ENCODE results near the gene SPRR5.

SPRR5 gene

DNA sequence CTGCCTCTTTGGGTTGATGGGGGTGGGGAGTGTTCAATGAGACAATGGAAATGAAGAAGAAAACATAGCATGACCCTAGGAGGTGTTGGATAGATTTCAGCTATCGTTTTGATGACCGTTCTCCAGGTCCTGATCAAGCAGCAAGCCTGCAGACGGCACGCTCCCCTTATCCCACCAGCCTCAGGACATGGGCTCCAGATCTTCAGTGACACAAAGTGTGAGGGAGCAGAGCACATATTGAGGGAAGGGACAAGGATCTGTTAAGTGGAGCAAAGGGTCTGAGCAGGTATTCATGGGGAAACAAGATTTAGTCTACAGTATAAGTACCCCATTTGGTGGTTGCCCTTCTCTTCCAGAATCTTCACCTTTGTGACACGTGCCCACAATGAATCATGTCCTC lies 4.7 kb downstream of the SPRR5 start:
- no peak for DNase-seq

DNA sequence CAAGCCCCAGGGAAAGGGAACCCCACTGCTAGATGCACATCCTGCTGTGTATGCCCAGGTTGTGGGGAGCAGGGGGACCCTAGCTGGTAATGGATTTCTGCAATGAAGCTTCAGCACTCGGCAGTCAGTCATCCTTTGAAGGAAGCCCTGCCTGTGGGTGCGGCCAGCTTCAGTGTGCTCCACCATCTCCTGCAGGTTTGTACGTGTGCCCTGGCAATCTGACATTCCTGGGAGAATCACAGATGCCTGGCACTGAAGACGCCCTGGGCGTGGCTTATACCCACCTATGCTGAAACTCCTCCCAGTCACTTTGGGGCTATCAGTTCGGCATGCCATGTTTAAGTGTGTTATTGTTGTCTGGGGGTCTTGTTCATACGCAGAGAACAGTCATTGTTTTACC lies 6.8 kb downstream of the SPRR5 start:
- no peak for DNase-seq

GRCh38 chr1:152954436-152954835 lies 7.4 kb downstream of the SPRR5 start:
- DNase-seq: no peak

- no peak for DNase-seq
These were observed 10.6 kb downstream of the SPRR5 start for GRCh38 chr1:152957561-152957960.

DNA sequence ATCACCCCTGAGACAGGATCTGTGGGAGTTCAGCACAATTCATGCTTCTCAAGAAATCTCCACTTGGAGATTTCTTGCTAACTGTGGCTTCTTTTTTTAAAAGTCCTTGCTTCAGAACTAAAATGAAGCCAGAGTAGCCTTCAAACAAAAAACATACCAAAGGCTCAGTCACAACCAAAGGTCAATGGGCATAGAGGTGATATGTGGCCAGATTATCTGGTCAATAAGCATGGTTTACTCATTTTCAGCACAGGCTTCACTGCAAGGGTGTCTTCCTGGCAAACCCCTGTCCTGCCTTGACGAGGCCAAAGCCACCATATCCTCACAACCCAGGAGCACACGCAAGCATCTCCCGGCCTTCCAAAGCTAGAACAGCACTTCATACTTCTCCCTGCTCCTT lies 12.3 kb downstream of the SPRR5 start:
- no peak for DNase-seq

- no peak for DNase-seq
These were observed 12.9 kb downstream of the SPRR5 start for GRCh38 chr1:152959801-152960451.

DNA sequence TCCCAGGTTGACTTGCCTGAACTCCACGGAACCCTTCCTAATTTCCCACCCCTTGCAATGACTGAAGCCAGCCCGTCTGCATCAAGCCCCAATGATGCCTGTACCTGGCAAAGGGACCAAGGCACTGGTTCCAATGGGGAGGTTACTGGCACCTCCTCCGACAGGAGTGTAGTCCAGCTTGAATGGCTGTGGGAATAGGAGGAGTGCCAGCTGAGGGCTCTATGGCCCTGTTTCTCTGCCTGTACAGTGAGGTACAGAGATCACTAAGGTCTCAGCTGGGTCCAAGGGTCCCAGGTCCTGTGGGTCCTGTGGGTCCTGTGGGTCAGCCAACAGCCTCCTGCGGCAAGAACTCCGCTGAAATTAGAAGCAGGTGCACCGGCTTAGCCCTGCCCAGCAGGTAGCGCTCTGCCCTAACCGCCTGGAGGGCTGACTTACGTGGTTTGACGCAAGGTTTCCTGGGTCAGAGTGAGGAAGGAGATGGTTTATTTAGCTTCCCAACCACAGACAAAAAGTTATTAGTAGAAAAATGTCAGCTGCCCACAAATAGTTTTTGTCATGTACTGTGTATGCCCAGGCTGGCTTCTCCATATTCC lies 13.5 kb downstream of the SPRR5 start:
- DNase-seq: no peak

GRCh38 chr1:152961226-152961891 lies 14.4 kb downstream of the SPRR5 start:
- no peak for DNase-seq

DNA sequence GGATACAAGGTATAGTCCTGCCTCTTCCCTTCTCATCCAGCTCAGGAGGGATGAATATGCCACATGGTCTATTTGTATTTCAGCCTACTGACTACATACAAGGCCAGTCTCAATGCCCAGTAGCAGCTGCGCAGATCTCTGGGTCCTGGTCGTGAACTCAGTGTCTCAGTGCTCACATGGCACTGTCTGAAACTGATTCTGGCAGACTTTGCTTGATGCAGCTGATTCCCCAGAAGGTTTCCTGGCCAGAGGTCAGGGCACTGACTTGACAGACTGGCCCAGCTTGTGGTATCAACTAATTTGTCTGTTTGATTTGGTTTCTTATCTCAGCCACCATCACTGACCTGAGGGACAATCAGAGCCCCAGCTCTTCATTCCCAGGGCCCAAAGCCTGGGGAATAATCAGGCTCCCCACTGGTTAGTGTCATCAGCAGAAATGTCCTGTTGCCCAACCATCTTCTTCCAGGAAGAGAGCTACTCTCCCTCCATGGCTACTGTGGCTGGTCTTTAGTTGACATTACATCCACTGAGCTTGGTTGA lies 15.9 kb downstream of the SPRR5 start:
- no peak for DNase-seq

DNA sequence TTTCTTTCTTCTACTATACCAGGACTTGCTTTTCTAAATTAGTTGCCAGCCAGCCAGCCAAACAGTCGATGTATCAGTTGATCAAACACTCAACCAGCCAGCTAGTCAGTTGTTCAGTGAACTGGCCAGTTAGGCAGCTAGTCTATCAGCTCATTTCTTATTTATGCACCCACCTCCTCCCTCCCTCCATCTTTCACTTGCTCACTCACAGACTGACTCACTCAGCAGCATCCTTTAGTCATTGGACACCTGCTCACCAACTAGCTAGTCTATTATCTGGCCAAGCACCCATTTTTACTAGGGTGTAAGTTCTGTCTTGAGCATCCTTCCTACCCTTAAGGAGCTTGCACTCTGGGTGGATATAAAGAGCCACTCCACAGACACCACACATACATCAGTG lies 17.5 kb downstream of the SPRR5 start:
- DNase-seq: no peak

GRCh38 chr1:152965853-152966252 lies 18.8 kb downstream of the SPRR5 start:
- DNase-seq: no peak

GRCh38 chr1:152967201-152967600 lies 20.2 kb downstream of the SPRR5 start:
- DNase-seq: no peak

DNA sequence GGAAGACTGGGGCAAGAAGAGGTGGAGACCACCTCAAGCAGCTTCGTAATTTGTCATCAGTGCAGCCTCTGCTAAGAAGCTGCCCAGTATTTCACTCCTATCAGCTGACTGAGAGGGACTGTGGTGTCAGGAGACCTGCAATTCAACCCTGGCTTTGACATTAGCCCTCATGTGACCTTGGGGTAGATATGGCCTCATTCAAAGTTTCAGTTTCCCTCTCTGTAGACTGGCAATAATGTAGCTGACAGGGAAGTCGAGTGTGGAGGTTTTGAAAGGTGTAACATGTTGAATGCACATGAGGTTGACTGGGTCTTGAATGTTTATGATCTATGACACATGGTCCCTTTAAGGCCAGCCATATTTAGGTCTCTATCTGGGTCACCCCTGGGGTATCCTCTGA lies 21.2 kb downstream of the SPRR5 start:
- DNase-seq: no peak

GRCh38 chr1:152969036-152969435 lies 22.0 kb downstream of the SPRR5 start:
- no peak for DNase-seq

DNA sequence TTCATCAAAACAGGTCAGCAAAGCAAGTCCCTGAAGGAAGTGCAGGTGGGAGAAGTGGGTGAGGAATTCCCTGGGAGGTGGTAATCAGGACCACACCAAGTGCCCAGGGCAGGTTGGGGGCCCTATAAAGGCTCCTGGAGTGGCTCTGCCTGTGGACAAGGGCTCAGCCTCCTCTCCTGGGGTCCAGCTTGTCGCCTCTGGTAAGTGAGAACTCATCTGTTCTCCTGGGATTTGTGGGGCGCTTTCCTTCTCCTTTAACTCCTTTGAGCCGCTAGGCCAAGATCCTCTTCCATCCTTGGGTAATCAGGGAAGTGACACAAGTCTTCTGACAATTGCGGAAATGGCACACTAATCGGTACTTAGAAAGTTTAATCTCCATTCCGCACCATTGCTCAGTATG lies 23.5 kb downstream of the SPRR5 start, which contains the start of gene SPRR4:
SPRR4 (plus strand) TSS at position 154 of the 400 bp plus-strand sequence. CDS start 1,243 bp downstream, outside the sequence.
- no peak for DNase-seq

DNA sequence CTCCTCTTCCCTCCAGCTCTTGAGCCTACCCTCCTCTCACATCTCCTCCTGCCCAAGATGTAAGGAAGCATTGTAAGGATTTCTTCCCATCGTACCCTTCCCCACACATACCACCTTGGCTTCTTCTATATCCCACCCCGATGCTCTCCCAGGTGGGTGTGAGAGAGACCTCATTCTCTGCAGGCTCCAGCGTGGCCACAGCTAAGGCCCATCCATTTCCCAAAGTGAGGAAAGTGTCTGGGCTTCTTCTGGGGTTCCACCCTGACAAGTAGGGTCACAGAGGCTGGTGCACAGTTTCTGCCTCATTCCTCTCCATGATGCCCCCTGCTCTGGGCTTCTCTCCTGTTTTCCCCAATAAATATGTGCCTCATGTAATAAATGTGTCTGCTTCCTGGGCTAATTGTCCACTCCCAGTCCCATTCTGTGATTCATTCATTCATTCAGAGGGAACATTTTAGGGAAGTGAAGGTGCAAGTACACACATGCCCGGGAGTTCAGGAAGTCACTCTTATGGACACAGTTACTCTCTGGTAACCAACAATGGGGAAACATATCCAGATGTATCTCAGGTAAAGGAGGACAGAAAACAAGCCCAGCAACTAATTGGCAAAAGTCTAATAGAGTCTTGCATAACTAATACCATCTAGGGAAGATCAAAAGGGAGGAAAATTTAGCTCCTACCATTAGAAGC lies 25.3 kb downstream of the SPRR5 start:
- DNase-seq: no peak

DNA sequence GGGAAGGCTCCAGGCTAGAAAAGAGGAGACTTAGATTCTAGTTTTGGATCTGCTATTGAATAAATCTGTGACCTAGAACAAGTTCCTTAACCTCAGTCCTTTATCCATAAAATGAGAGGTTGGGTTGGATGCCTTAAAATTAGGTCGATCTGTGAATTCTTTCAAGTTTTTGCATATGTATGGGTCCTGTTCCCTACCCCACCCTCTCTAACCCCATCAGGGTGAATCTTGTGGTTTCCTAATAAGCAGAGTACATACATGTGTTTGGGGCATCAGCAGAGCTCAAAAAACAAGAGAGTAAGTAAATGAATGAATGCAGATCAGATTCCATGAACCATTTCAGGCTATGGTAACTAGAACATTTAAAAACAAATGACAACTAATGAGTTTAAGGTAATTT lies 29.7 kb downstream of the SPRR5 start:
- DNase-seq: no peak

DNA sequence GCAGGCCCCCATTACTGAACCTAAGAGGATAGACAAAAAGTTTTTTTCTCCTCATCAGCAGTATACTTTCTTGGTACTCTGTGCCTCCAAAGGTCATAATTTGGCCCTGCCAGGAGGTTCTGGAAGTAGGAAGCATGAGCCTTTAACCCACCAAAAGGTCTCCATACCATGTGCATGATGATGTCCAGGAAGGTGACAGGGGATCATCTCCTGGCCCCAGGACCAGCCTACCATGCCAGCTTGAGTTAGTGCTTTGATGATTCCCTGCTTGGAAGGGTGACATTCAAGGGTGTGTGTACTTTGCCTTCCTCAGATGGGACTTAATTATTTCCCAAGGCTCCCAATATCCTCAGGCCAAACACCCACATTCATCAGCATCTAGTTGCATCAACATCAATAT lies 30.6 kb downstream of the SPRR5 start:
- DNase-seq: no peak

DNA sequence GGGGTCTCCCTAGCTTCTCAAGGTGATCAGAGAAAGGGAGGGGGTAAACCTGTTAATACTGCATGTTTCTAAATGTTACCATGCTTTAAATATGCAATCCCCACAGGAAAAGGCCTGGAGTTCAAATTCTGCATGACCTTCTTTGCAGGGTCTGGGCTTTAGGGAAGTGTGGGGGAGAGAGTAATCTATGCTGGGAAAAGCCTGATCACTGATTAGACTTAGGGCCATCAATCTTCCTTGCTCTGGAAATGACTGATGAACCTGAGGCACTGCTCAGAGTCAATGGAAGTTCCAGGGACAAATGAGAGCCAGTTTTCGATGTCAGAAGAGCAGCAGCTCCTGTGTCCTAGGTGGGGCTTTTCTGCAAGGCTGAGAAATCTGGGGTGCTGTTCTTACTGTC lies 33.7 kb downstream of the SPRR5 start:
- DNase-seq: no peak

GRCh38 chr1:152981146-152981871 lies 34.3 kb downstream of the SPRR5 start:
- DNase-seq: no peak

DNA sequence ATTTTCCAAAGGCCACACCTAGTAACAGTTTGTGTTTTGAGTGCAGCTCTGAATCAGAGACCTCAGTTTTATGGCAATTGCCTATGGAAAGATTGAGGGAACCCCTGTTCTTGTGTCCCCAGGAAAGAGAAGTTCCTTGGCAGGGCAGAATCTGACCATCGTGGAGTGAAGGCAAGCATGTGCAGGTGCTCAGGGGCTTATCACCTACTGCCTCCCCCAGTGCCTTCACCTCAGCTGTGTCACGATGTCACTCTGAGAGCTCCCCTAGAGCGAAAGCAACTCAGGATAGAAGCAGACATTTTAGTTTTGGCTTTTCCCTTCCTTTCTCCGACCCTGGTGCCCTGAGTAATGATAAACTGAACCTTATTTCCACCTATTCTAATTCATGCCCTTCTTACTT lies 35.1 kb downstream of the SPRR5 start:
- no peak for DNase-seq

DNA sequence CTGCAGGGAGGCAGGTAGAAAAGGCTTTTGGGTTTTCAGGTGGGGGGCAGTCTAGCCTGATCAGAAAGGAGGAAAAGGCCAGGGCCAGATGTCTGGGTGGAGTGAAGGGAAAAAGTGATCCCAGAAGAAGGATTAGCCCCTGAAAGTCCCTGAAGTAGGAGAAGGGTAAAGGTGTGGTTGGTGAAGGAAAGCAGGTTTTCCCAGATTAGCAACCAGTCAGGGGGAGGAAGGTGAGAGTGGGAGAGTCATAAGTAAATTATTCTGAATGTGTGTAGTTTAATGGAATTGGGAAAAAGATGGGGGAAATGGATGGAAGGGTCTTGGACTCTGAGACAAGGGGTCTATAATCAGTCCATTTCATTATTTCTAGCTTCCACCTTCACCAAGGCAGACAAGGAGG lies 36.2 kb downstream of the SPRR5 start:
- no peak for DNase-seq

GRCh38 chr1:152983743-152984142 lies 36.7 kb downstream of the SPRR5 start, which contains the start of gene SPRR1A:
Gene SPRR1A, plus strand, starts transcription at chr1:152984081. Its CDS starts 1,150 bp downstream, at chr1:152985231.
- no peak for DNase-seq
